ENCODE measurements around the gene USP17L26.
"Not testable (repeated sequence)": the region's sequence is repeated elsewhere in the genome, so short reads cannot be mapped to it uniquely, and the experiment has no call there.

DNA sequence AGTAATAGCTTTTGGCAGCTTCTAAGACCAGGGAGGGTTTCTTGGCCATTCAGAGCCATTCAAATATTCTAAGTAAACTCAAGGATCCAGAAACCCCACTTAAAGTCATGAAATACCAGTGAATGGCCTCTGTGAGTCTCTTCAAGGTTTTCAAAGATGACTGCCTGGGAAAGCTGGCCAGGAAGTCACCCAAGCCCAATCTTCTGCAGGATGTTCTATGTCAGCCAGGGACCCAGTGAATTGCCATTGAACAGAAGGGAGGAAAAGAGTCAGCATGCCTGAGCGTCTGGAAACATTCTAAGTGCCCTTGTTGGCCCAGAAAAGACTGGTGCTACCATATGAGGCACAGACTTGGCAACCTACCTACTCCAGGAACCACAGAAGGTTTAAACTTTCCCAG is 45.4 kb downstream of the USP17L26 start:
- TF ChIP-seq EZH2 (IDR thresholded peaks at IDR 0.05); POLR2AphosphoS5 (IDR thresholded peaks at IDR 0.05; ENCODE audit: borderline replicate concordance, low read depth, low read length): not testable (repeated sequence)
